IPS-18a (cell line): ENCODE results near the gene MISP.

Experiments
- H3K27ac ChIP-seq: one replicate; pipeline ENCODE4 v1.5.1; 2013; ENCODE audit warnings: low read length
- H3K27me3 ChIP-seq: one replicate; pipeline ENCODE4 v1.6.1; 2013; ENCODE audit warnings: mild to moderate bottlenecking, low read length; ENCODE audit not compliant: control insufficient read depth, insufficient read depth
- H3K36me3 ChIP-seq: one replicate; pipeline ENCODE4 v1.6.1; 2013; ENCODE audit warnings: low read depth, low read length; ENCODE audit not compliant: control insufficient read depth
- H3K4me1 ChIP-seq: one replicate; pipeline ENCODE4 v1.6.1; 2013; ENCODE audit warnings: low read depth, low read length; ENCODE audit not compliant: control insufficient read depth
- H3K4me3 ChIP-seq: one replicate; pipeline ENCODE4 v1.5.1; 2013; ENCODE audit warnings: low read length
- H3K9ac ChIP-seq: one replicate; pipeline ENCODE4 v1.6.1; 2013; ENCODE audit warnings: mild to moderate bottlenecking, low read length, moderate library complexity
- H3K9me3 ChIP-seq: one replicate; pipeline ENCODE4 v1.6.1; 2013; ENCODE audit warnings: low read depth, low read length; ENCODE audit not compliant: control insufficient read depth

Gene MISP

DNA sequence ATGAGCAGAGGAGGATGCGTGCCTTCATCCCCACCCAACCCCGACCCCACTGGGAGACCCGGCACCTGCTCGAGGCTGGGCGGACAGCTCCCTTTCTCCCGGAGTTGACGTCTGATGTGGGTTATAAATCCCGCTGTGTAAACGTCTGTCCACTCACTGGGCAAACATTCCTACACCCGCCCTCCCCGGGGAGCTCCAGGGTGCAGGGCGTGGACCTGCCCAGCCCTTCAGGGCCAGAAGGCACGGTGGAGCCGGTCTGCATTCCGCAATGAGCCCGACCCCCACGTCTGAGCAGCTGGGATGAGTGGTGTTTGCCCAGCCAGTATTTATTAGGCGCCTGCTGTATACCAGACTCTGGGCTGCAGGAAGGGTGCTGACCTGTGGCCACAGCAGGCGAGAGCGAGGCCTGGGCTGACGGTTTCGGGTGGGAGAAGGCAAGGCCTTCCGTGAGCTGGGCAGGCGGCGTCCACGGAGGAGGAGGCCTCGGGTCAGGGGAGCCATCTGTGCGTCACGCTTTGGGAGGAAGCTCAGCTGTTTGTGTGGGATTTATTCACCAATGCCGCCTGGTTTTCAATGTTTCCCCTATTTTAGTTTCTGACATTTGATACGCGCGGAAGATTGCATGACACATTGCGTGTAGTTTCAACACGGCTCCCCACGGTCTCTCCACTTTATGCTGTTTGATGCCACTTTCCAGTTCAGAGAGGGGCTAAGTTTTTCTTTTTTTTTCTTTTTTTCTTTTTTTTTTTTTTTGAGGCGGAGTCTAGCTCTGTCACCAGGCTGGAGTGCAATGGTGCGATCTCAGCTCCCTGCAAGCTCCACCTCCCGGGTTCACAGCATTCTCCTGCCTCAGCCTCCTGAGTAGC lies 2.0 kb downstream of the MISP start:
- Histone ChIP-seq H3K36me3 (no peaks in the 10 kb centered on the region), H3K27ac (no peak overlapping the region), H3K27me3 (no peaks in the 10 kb centered on the region), H3K4me3 (no peak overlapping the region), H3K4me1 (no peaks in the 10 kb centered on the region), H3K9me3 (no peaks in the 10 kb centered on the region), H3K9ac (no peak overlapping the region)

DNA sequence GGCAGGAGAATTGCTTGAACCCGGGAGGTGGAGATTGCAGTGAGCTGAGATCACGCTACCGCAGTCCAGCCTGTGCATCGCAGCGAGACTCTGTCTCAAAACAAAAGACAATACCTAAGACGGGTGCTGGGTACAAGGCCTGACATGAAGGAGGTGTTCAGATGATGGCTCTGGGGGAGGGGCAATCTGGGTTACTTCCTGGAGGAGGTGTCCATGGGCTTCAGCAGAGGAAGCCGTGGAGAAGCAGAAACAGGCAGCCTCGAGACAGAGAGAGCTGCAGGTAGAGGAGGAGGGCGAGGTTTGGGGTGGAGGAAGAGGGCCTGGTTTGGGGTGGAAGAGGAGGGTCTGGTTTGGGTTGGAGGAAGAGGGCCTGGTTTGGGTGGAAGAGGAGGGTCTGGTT lies 3.6 kb downstream of the MISP start:
- Histone ChIP-seq H3K27me3 (no peaks in the 10 kb centered on the region), H3K9me3 (no peaks in the 10 kb centered on the region), H3K4me3 (no peak overlapping the region), H3K36me3 (no peaks in the 10 kb centered on the region), H3K9ac (no peak overlapping the region), H3K4me1 (no peaks in the 10 kb centered on the region), H3K27ac (no peak overlapping the region)

DNA sequence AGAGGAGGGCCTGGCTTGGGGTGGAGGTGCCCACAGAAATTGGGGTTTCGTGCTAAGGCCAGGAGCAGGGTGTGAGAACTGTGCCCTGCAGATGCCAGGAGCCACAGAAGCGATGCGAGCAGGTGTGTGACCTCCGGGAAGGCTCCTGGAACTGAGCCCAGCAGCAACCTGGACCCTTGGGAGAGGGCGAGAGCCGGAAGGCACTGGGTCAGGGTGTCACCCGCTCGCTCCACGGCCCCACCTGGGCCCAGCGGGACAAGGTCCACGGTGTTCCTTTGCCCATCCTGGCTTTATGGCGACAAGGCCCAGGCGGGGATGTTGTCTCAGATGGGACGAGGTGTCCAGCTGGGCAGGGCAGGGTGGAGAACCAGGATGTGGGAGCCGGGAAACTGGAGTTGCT lies 4.2 kb downstream of the MISP start:
- no peak overlapping the region for H3K27ac ChIP-seq
- H3K9me3 ChIP-seq, result no peaks in the 10 kb centered on the region
- H3K9ac ChIP-seq, result no peak overlapping the region
- no peaks in the 10 kb centered on the region for H3K4me1 ChIP-seq
- no peaks in the 10 kb centered on the region for H3K36me3 ChIP-seq
- H3K27me3 ChIP-seq, result no peaks in the 10 kb centered on the region
- H3K4me3 ChIP-seq, result no peak overlapping the region

DNA sequence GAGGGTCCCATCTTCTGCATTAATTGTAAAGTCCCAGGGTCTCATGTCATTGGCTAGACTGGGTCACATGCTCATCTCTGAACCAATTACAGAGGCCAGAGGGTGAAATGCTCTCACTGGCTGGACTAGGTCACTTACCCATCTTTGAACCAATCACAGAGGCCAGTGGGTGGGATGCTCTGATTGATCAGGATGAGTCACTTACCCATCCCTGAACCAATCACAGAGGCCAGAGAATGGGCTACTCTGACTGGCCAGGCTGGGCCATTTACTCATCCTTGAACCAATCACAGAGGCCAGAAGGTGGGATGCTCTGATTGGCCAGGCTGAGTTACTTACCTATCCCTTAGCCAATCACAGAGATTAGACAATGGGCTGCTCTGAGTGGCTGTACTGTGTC lies 5.3 kb downstream of the MISP start:
- no peaks in the 10 kb centered on the region for H3K9me3 ChIP-seq
- H3K36me3 ChIP-seq, result no peaks in the 10 kb centered on the region
- no peaks in the 10 kb centered on the region for H3K4me1 ChIP-seq
- H3K4me3 ChIP-seq, result no peak overlapping the region
- H3K27ac ChIP-seq, result no peak overlapping the region
- H3K9ac ChIP-seq, result no peak overlapping the region
- no peaks in the 10 kb centered on the region for H3K27me3 ChIP-seq

DNA sequence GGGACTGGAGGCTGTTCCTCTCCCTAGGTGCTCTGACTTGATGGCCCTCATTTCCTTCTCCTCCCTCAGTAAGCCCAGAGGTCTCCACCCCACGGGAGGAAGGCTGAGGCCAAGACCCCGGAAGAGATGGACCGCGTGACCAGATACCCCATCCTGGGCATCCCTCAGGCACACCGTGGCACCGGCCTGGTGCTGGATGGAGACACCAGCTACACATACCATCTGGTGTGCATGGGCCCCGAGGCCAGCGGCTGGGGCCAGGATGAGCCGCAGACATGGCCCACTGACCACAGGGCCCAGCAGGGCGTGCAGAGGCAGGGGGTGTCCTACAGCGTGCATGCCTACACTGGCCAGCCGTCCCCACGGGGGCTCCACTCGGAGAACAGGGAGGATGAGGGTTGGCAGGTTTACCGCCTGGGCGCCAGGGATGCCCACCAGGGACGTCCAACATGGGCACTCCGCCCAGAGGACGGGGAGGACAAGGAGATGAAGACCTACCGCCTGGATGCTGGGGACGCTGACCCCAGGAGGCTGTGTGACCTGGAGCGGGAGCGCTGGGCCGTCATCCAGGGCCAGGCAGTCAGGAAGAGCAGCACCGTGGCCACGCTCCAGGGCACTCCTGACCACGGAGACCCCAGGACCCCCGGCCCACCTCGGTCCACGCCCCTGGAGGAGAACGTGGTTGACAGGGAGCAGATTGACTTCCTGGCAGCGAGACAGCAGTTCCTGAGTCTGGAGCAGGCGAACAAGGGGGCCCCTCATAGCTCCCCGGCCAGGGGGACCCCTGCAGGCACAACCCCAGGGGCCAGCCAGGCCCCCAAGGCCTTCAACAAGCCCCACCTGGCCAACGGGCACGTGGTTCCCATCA lies 6.1 kb downstream of the MISP start:
- Histone ChIP-seq H3K4me3 (no peak overlapping the region), H3K4me1 (no peaks in the 10 kb centered on the region), H3K36me3 (no peaks in the 10 kb centered on the region), H3K9me3 (no peaks in the 10 kb centered on the region), H3K27me3 (no peaks in the 10 kb centered on the region), H3K27ac (no peak overlapping the region), H3K9ac (no peak overlapping the region)

DNA sequence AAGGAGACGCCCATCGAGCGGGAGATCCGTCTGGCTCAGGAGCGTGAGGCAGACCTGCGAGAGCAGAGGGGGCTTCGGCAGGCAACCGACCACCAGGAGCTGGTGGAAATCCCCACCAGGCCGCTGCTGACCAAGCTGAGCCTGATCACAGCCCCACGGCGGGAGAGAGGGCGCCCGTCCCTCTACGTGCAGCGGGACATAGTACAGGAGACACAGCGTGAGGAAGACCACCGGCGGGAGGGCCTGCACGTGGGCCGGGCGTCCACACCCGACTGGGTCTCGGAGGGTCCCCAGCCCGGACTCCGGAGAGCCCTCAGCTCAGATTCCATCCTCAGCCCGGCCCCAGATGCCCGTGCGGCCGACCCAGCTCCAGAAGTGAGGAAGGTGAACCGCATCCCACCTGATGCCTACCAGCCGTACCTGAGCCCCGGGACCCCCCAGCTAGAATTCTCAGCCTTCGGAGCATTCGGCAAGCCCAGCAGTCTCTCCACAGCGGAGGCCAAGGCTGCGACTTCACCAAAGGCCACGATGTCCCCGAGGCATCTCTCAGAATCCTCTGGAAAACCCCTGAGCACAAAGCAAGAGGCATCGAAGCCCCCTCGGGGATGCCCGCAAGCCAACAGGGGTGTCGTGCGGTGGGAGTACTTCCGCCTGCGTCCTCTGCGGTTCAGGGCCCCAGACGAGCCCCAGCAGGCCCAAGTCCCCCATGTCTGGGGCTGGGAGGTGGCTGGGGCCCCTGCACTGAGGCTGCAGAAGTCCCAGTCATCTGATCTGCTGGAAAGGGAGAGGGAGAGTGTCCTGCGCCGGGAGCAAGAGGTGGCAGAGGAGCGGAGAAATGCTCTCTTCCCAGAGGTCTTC lies 7.1 kb downstream of the MISP start:
- Histone ChIP-seq H3K27me3 (no peaks in the 10 kb centered on the region), H3K4me3 (no peak overlapping the region), H3K9me3 (no peaks in the 10 kb centered on the region), H3K4me1 (no peaks in the 10 kb centered on the region), H3K27ac (no peak overlapping the region), H3K36me3 (no peaks in the 10 kb centered on the region), H3K9ac (no peak overlapping the region)

DNA sequence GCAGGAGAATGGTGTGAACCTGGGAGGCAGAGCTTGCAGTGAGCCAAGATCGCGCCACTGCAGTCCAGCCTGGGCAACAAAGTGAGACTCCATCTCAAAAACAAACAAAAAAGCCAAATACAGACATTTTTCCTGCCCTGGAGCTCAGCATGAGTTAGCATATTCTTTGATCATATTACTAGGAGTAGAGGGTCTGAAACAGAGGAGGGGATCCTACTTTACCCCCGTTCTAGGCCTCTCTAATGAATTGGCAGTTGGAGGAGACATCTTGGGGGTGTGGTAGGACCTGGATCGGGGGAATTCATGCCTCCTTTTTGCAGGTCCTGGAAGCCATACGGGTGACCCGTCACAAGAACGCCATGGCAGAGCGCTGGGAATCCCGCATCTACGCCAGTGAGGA lies 12.3 kb downstream of the MISP start:
- Histone ChIP-seq H3K27ac (no peak overlapping the region), H3K9me3 (no peaks in the 10 kb centered on the region), H3K4me3 (no peak overlapping the region), H3K4me1 (no peaks in the 10 kb centered on the region), H3K36me3 (no peaks in the 10 kb centered on the region), H3K9ac (no peak overlapping the region), H3K27me3 (no peaks in the 10 kb centered on the region)

DNA sequence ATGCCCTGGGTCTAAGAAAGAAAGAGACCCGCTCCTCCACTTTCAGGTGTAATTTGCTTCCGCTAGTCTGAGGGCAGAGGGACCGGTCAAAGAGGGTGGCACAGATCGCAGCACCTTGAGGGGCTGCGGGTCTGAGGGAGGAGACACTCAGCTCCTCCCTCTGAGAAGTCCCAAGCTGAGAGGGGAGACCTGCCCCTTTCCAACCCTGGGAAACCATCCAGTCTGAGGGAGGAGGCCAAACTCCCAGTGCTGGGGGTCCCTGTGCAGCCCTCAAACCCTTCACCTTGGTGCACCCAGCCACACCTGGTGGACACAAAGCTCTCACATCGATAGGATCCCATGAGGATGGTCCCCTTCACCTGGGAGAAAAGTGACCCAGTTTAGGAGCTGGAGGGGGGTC lies 13.0 kb downstream of the MISP start:
- no peaks in the 10 kb centered on the region for H3K4me1 ChIP-seq
- H3K36me3 ChIP-seq, result no peaks in the 10 kb centered on the region
- no peak overlapping the region for H3K27ac ChIP-seq
- no peak overlapping the region for H3K9ac ChIP-seq
- H3K4me3 ChIP-seq, result no peak overlapping the region
- H3K27me3 ChIP-seq, result no peaks in the 10 kb centered on the region
- H3K9me3 ChIP-seq, result no peaks in the 10 kb centered on the region

DNA sequence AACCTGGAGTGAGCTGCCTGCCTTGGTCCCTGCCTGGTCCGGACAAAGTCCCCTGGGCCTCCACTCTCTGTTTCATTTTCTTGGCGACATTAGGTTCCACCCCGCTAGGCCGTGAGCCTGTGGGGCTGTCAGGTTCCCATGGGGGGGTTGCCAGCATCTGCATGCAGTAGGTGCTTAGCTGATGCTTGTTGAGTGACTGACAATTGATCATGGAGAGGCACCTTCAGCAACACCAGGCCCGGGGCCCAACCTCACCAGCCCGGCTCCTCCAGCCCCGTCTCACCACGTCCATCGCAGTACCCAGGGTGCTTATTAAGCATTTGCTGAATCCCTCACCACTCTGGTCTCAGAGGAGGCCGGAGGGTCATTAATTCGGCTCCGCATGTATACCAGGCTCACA lies 13.4 kb downstream of the MISP start:
- Histone ChIP-seq H3K4me1 (no peaks in the 10 kb centered on the region), H3K9ac (no peak overlapping the region), H3K9me3 (no peaks in the 10 kb centered on the region), H3K36me3 (no peaks in the 10 kb centered on the region), H3K27me3 (no peaks in the 10 kb centered on the region), H3K27ac (no peak overlapping the region), H3K4me3 (no peak overlapping the region)

DNA sequence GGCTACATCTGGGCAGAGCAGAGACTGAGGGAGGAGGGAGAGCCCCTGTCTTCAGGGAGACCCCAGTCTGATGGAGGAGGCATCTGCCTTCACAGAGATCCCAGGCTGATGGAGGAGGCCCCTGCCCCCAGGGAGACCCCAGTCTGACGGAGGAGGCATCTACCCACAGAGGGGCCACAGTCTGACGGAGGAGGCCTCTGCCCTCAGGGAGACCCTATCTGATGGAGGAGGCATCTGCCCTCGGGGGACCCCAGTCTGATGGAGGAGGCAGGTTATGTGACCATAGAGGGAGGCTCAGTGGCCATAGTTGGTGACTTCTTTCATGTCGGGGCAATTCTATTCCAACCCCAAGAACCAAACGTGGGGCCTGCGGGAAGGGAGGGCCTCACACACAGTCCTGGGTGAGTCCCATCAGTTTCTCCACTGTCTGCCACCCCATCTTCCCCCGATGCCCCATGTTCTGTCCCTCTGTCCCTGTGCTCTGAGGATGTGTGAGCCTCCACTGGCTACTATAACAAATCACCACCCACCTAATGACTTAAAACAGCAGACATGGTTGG lies 14.3 kb downstream of the MISP start:
- H3K9me3 ChIP-seq, result no peaks in the 10 kb centered on the region
- no peak overlapping the region for H3K27ac ChIP-seq
- no peaks in the 10 kb centered on the region for H3K27me3 ChIP-seq
- no peaks in the 10 kb centered on the region for H3K36me3 ChIP-seq
- H3K9ac ChIP-seq, result no peak overlapping the region
- H3K4me1 ChIP-seq, result no peaks in the 10 kb centered on the region
- H3K4me3 ChIP-seq, result no peak overlapping the region

DNA sequence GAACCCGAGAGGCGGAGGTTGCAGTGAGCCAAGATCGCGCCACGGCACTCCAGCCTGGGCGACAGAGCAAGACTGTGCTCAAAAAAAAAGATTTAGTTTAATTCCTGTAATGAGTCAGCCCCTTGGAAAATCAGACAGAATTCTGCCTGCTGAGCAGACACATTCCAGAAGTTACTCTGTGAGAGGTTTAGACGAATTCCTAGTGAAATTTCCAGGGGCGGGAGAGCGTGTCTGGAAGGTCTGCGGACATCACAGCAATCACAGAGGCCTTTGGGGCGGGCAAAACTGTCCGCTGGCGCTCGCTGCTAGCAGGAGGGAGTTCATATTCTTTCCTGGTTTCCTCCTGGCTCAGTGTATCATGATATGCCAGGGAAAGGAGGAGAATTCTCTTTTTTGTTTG lies 17.5 kb downstream of the MISP start:
- H3K27me3 ChIP-seq, result no peaks in the 10 kb centered on the region
- no peak overlapping the region for H3K27ac ChIP-seq
- H3K9ac ChIP-seq, result no peak overlapping the region

More for the DNA sequence above, 17.5 kb downstream of the MISP start:
- Histone ChIP-seq H3K9me3 (no peaks in the 10 kb centered on the region), H3K4me3 (no peak overlapping the region), H3K4me1 (no peaks in the 10 kb centered on the region), H3K36me3 (no peaks in the 10 kb centered on the region)
